Cardiac fibroblast (primary cell): ENCODE data around the gene CAMKK2.
"Not testable (repeated sequence)": the region's sequence is repeated elsewhere in the genome, so short reads cannot be mapped to it uniquely, and the experiment has no call there.

Experiments used
- DNase-seq, 2 donors: peaks; one replicate each; pipeline versions ENCODE4 v3.0.0 to v3.0.0-alpha.2; 2010; ENCODE audit warnings: low read depth in 2 of 2
- H3K4me3 ChIP-seq, 2 donors: replicated peaks in 1 of 2; 1 replicate in 1 of 2; 2 replicates in 1 of 2; pipeline ENCODE4 v1.5.1; 2011; ENCODE audit warnings: low read depth in 2 of 2, low read length in 2 of 2, mild to moderate bottlenecking in 2 of 2, moderate library complexity in 1 of 2
- TF ChIP-seq, protein P1 (sequence below): IDR thresholded peaks from one replicate; pipeline ENCODE4 v1.5.1; 2011; ENCODE audit warnings: low read depth, mild to moderate bottlenecking, low read length, inconsistent platforms

Gene CAMKK2

GRCh38 chr12:121205491-121205890 lies 91.0 kb downstream of the CAMKK2 start:
- no peak for DNase-seq
- TF ChIP-seq, protein P1, sequence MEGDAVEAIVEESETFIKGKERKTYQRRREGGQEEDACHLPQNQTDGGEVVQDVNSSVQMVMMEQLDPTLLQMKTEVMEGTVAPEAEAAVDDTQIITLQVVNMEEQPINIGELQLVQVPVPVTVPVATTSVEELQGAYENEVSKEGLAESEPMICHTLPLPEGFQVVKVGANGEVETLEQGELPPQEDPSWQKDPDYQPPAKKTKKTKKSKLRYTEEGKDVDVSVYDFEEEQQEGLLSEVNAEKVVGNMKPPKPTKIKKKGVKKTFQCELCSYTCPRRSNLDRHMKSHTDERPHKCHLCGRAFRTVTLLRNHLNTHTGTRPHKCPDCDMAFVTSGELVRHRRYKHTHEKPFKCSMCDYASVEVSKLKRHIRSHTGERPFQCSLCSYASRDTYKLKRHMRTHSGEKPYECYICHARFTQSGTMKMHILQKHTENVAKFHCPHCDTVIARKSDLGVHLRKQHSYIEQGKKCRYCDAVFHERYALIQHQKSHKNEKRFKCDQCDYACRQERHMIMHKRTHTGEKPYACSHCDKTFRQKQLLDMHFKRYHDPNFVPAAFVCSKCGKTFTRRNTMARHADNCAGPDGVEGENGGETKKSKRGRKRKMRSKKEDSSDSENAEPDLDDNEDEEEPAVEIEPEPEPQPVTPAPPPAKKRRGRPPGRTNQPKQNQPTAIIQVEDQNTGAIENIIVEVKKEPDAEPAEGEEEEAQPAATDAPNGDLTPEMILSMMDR = no peak
- H3K4me3 ChIP-seq = no peak overlapping the region

DNA sequence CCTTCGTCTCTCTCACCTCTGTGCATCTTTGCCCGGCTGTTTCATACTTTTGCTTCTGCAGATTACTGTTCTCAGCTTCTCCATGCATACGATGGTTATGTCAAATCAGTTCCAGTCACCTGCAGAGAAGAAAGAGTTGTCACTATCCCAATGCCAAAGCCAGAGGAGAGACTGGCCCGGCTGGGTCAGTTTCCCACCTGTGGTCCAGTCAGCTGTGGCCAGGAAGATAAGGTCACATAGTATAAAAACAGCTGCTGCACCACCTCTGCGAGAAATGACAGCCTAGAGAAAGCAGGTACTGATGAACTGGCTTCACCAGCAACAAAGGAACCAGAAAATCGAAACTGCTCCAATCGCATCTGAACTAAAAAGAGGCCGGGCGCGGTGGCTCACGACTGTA lies 93.0 kb downstream of the CAMKK2 start:
- H3K4me3 ChIP-seq = no peak overlapping the region
- DNase-seq = no peak
- TF ChIP-seq, protein P1 = no peak

DNA sequence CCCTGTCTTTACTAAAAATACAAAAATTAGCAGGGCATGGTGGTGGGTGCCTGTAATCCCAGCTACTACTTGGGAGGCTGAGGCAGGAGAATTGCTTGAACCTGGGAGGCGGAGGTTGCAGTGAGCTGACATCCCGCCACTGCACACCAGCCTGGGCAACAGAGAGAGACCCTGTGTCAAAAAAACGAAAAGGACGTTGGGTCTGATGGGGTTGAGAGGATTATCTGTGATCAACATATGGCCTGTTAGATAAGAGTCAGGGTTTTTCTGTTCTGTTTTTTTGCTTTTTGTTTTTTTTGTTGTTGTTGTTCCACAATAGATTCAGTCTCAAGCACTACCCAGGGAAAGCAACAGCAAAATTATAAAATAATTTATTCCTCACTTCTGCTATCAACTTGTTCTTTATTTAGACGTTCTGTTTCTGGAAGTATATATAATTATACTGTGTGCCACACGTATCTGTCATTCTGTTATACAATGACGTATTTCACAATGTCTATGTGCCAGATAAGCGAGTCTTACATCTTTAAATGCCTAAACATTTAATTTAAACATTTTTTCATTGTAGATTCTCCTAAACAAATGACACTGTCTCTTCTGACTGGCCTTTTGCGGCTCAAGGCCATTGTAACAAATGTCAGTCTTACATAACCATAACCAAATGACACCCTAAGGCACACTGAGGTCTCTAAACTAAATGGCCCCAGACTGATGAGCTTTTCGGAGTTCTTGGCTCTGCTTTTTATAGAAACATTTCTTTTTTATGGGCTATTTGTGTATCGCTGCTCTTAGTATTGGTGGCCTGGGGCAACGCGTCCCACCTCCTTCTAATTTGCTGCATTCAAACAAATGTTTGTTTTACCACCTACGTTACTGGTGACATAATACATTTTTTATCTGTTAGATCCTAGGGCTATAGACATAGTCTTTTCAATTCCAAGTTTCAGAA lies 93.8 kb downstream of the CAMKK2 start:
- no peak overlapping the region for H3K4me3 ChIP-seq
- no peak for DNase-seq
- TF ChIP-seq, protein P1 = no peak

GRCh38 chr12:121201140-121201539 lies 95.4 kb downstream of the CAMKK2 start:
- H3K4me3 ChIP-seq, DNase-seq: not testable (repeated sequence)

DNA sequence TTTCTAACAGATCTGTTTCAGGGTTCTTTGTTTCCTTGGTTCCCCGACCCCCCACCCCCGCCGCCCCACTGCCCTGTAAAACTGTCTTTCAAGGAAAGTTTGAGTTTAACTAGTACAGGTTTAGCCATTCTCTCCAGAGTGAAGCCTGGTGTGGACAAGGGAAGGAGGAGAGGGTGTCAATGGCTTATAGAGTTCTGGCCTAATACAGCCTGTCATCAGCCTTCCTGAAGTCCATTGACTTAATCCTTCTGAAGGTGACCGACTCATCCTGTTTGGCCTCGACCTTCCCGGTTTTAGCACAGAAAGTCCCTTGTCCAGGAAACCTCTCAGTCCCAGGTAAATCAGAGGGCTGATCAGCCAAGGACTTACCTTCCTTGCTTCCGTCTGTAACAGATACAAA lies 97.6 kb downstream of the CAMKK2 start:
- no peak for DNase-seq
- H3K4me3 ChIP-seq = no peak overlapping the region
- TF ChIP-seq, protein P1 = no peak

GRCh38 chr12:121196902-121197301 lies 99.6 kb downstream of the CAMKK2 start:
- TF ChIP-seq, protein P1 = no peak
- H3K4me3 ChIP-seq = no peak overlapping the region
- DNase-seq = no peak

DNA sequence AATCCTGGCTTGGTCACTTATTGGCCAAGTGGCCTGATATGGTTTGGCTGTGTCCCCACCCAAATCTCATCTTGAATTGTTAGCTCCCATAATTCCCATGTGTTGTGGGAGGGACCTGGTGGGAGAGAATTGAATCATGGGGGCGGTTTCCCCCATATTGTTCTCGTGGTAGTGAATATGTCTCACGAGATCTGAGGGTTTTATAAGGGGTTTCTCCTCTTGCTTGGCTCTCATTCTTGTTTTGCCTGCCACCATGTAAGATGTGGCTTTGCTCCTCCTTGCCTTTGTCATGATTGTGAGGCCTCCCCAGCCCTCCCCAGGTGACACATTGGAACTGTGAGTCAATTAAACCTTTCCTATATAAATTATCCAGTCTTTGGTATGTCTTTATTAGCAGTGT lies 105.4 kb downstream of the CAMKK2 start:
- TF ChIP-seq, protein P1 = no peak
- no peak overlapping the region for H3K4me3 ChIP-seq
- no peak for DNase-seq
